ENCODE data around the gene ARID1B.

The ARID1B gene

DNA sequence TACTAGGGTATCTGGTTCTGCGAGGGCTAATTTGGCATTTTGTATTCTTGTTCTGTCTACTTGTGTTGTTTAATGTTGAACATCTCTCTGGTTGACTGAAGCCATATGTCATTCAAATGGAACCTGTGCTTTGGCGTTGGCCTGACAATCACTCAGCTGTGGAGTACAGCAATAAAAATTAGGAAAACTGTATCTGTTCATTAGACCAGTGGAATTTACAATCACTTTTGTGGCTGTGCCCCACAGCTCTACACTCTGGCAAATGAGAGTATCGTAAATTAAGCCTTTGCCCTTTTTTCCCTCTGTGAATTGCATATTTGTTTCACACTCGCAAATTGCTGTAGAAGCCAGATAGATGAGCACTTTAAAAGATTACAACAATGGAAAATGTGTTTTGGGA is 102.0 kb downstream of the ARID1B start:
- DNase-seq (ENCODE audit: low spot score), result no peak

DNA sequence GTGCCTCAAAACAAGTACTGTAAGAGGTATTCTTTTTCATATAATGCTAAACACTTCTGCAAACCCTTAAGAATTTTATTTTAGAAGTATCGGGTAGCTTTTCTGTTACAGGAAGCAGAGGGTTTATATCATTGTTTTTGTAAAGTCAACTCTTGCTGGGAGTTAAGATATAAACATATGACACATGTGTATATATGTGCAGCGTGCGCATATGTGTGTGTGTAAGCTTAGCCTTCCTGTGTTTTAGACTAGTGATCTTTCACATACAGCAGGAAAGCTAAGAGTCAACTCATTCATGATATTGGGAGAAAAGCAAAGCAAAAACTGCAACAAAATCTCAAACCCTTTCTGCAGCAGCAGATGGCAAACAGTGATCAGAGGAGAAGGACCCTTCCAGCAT is 102.4 kb downstream of the ARID1B start:
- no peak for DNase-seq (ENCODE audit: low spot score)

DNA sequence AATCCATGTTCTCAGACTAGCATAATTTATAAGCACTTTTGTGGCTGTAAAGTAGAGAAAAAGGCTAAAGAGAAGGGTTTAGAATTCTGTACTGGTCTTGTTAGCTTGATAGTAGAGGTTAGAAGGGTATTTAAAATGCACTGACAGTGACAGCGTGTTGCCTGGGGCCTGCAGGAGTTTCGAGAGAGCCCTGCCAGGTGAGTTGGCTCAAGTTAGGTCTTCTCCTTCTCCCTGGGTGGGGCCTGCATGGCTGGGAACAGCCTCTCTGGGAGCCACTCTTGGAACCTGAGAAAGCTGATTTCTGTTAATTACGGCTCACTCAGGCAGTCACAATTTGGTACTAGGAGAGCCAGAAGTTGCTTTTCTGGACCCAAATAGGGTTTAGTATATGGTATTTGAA is 103.7 kb downstream of the ARID1B start:
- DNase-seq (ENCODE audit: low spot score), result no peak

DNA sequence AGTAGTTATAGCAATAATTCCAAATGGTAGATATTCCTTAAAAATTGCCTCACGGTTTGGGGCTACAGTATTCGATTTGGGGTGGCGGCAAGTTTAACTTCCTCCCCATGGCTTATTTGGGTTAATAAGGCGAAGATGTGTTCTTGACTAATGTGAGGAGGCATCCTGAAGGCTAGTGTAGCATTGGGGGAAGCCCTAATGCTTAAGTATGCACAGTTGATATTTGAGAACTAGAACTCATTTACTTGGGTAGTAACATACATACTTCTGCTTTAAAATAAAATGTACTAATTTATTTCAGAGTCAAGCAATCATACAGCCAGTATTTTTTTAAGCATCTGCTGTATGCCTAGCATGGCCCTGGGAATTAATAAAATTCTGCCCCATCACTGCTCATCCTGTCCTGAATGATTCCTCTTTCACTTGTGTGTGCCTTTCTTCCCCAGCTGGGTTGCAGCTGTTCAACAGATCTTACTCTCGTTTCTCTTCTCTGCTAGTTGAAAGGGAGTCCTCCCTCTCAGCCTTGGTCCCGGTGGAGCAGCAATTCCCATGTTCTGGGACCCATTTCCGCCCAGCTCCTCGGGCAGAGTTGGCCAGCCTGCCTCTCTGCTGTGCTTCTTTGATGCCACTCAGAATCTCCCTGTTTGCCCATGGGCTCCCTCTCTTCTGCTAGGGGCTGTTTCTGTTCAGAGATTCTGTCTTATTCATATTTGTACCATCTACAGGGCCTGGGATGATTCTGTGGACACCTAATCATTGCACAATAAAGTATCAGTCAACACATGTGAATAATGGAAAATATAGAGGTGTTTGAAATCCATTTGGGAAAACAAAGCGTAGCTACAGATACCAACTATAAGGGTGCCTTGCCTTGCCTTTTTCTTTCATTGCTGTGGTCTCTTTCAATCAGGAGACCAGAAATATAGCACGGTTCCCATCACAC is 104.8 kb downstream of the ARID1B start:
- DNase-seq (ENCODE audit: low spot score), result no peak

DNA sequence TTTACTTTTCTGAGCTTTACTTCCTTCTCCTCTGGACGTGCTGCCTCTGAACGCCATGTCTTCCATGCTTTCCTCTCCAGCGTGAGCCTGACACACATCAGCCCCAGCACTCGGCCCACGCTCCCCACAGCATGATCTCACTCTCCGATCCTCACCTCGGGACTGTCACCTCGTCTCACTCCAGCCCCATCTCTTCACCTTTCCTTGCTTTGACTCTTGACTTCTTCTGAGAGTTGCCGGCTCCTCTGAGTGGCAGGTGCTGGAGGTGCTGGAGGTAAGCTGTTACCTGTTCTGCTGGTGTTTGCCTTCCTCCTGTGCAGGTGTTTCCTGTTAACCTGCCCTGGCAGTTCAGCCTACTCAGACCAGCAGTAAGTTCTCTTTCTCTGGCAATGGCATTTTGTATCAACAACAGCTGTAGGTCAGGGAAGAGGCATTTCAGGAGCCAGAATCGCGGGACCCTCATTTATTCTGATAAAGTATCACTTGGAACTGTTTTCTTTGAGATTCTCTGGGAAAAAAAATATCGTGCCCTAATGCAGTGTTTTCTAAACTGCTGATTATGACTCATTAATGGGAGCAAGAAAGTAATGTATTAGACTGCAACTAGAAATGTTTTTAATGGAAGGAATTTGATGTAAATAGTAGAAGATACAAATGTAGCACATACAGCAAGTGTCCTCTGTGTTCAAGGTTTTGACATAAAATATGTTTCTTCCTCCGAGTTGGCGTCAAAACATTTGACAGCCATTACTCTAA is 106.5 kb downstream of the ARID1B start:
- DNase-seq (ENCODE audit: low spot score), result no peak

DNA sequence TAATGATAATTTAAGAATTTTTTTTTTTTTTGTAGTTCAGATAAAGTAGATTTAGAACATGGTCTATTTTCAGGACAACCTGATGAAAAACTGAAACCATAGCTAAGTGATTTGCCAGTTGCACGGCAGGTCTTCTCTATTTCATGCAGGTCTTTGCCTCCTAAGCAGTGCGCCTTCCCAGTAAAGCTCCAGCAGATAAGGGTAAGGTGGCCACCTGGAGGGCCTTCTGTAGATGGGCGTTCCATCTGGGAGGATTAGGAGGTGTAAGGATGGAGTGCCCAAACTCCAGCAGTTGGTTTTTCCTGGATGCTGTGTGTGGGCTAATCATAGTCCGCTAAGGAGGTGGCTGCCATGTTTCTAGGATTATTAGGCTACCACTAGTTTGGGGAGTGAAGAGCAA is 107.1 kb downstream of the ARID1B start:
- DNase-seq (ENCODE audit: low spot score), result no peak

DNA sequence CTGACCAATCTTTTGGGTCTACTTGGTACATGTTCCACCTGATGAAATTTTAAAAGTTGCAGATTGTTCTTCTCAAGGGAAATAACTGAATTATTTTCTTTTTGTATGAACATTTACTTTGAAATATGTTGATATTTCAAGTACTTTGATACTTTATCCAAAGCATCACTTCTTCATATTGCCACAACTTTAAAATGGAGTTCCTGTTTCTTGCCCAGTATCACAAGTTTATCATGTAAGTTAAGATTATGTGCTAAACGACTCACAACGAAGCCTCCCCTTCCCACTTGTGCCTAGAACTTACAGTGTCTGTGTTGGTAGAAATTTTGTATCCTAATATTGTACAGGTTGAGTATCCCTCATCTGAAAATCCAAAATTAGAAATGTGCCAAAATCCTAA is 108.4 kb downstream of the ARID1B start:
- DNase-seq (ENCODE audit: low spot score), result no peak

DNA sequence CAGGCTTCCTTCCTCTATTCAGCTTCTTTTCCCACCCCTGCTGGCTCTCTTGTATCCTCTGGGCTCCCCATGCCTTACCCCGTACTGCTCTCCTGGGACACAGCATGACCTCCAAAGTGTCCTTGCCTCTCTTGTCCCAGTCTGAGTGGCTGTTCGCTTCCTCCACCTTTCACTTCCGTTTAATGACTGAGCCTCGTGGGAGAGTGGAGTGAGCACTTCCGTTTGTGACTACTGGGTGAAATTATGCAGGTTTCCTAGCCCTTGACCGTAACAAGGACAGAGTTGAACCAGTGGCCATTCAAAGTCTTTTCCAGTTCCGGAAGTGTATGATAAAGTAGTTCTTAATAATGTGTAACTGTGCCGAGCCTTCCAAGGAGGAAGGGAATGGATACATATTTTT is 109.2 kb downstream of the ARID1B start:
- DNase-seq (ENCODE audit: low spot score), result no peak

DNA sequence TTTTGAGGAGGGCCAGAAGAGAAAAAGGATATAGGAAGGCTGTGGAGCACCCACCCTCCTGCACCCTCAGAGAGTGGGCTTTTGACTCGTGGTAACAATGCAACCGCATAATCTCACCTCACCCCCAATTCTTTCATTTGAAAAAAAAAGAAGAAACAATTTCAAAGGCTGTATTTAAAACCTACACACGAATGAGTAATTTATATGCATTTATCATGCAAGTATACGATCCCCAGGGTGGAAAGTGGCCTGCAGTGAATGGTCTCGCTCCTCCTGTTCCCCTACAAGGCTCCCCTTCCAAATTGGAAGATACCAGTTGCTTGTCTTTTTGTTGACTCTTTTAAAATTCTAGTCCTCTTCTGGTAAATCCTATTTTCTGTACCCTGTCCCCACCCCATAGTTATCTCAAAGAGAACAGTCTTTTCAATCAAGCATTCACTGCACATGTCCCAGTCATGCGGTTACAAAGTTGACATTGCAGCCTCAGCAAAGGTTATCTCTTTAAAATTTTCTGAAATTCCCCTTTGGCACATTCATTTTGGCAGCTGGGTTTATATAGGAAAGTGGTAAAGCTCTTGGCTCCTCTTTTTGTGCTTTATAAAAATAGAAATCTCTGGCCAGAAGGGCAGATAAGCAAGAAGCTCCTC is 110.6 kb downstream of the ARID1B start:
- no peak for DNase-seq (ENCODE audit: low spot score)

DNA sequence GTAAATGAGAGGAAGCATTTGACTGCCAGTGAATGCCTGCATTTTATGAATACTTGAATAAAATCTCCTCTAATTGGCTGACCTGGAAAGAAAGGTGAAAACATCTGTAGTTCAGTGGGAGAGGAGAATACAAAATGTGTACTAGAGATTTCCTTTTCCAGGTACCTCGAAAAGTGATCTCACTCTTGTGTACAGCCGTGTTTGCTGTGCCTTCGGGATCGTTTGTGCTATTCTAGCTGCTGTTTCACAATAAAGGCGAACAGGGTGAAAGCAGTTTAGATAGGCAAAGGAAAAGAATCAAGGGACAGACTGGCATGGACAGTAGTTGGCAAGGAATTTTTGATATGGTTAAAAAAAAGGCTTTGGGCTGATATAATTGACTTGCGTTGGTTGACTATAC is 112.3 kb downstream of the ARID1B start:
- DNase-seq (ENCODE audit: low spot score), result no peak

DNA sequence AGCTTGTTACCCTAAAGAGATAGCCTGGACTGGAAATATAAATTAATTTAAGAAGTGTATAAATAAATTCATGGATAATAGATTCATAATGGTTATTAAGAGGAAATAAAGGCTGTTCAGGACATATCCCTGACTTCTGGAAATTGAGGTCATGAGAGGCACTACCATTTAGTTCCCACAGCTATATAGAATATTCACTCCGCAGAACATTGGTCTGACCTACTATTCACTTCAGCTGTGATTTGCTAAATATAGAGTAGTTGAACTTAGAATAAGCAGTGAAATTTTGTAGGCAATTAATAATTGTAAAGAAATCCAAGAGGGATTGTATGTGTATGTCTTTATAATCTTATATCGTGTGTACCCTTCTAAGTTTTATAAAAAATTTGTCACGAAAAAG is 112.8 kb downstream of the ARID1B start:
- DNase-seq (ENCODE audit: low spot score), result no peak

DNA sequence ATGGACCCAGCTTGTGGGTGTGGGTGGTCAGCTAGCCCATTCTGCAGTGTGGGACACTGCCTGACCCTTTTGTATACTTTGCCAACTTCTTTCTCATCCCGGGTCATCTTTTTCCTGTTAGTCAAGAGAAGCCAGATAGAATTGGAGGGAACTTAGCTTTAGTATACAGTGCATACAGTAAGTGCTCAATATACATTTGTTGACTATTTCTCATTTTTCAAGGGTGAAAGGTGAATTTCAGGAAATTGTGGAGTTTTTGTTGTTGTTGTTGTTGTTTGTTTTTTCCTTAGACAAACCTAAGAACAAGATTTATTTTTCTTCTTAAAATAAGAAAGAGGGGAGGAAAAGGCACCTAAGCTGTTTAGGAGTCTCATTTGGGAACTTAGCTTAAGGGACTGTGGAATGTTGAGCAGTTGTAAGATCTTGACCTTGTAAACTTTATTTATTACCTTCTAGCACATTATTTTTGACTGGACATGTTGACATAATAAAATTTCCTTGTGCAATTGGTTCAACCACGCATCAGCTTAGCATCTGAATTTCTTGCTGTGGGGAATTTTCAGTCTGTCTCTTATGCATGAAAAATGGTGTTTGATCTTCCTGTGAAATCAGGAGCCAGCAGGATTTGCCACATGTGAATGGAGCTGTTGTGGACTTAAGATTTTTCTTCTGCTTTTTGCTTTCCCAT is 113.6 kb downstream of the ARID1B start:
- DNase-seq (ENCODE audit: low spot score), result no peak

DNA sequence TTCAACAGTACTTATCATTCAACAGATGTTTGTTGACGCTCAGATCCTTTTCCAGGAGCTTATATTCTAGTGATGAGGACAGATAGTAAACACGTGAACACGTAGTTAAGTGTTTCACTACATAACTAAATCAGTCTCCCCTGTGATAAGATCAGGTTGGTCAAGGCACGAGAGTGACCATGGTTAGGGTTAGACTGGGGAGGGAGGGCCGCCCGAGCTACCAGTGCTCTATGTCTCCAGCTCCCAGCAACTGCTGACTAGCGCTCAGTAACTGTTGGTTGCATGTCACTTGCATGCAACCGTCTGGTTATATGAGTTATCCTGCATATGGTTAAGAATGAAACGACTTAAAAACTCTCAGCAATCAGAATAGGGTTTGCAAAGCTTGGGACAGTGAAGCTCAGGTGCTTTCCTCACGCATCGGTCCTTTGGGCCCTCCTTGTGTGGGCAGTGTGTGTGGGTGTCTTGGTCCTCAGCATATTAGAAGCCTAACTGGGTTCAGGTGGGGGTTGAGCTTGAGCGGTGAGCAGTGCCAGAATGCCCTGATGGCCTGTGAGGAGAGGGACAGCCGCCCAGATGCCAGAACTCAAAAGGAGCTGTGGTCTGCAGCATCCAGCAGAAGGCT is 120.8 kb downstream of the ARID1B start:
- DNase-seq (ENCODE audit: low spot score), result no peak

DNA sequence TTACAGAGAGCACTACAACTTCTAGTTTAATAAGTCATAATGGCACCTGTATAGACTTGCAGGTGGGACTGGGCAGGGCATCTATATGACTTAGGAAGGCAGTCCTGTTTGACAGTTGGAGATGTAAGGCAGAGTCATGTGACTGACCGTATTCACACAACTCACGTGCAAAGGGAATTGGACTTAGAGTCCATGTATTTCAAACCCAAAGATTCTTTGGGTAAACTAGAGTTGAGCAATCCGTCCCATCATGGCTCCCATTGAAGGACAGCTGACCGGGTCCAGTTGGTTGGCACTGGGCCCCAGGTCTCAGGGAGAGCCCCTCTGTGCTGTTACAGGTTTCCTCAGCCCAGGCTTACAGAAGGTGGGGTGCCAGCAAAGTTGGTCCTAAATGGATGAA is 121.9 kb downstream of the ARID1B start:
- DNase-seq (ENCODE audit: low spot score), result no peak

DNA sequence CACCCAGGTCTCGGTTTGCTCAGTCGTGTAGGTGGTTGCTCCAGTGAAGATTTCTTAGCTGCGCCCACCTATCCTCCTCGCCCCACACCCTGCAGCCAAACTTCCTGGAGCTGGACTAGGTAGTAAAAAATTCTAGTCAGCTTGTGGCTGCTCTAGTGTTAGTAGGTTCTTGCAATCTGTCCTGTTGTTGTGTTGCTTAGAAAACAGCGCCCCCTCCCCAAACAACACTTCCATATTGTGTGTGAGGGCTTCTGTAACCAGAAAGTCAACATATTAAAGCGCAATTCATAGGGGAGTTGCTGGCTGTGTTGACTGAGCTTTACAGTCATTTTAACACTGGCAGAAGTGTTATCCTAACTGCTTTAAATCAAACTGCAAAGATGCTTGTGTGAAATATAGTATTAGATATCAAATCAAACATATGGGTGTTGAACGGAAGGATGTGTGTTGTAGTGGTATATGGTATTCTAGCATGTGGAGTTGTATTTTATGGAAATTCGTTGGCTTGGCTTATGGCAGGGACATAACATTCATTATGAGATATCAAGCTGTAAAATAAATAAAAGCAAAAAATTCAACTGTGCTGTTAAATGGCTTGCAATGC is 122.5 kb downstream of the ARID1B start:
- DNase-seq (ENCODE audit: low spot score), result no peak

DNA sequence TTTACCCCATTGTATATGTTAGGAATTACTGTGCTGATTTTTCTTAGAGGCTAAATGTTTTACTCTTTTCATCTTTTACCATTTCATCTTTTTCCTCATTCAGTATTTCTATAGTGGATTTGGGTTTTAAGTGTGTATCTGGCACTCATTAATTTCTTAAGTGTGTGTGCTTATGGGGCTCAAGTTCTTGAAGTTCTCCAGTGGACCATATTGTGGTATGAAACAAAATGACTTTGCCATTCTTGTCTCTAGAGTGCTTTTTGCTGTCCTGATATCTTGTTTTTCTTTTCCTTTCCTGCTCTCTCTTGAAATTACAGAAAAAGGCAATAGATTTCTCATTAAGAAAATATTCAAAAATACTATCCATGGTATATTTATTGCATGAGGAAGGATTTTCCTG is 123.1 kb downstream of the ARID1B start:
- DNase-seq (ENCODE audit: low spot score), result no peak

DNA sequence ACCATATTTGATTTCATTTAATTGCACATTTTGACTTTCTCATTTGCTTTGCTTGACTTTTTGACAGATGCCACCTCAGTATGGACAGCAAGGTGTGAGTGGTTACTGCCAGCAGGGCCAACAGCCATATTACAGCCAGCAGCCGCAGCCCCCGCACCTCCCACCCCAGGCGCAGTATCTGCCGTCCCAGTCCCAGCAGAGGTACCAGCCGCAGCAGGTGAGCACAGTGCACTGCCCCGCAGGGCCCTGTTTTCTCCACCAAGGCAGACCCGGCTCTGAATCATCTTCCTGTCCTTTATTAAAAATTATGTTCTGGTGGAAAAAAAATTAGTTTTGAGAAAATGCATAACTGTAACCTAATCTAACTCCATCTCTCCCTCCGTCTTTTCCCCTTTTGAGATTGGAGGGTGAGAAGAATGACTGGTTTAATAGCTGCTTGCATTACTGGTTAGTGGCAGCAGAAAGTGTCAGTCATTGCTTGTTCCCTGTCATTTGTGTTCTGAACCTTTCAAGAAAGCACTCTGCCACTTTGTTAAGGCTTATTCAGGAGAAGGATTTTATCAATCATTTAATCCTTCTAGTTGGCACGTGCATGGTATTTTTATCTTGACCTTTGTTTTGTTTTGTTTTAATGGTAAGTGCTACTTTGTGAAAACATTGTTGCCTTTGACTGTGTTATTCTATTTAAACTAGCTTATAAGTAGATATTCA is 124.3 kb downstream of the ARID1B start:
- no peak for DNase-seq (ENCODE audit: low spot score)

DNA sequence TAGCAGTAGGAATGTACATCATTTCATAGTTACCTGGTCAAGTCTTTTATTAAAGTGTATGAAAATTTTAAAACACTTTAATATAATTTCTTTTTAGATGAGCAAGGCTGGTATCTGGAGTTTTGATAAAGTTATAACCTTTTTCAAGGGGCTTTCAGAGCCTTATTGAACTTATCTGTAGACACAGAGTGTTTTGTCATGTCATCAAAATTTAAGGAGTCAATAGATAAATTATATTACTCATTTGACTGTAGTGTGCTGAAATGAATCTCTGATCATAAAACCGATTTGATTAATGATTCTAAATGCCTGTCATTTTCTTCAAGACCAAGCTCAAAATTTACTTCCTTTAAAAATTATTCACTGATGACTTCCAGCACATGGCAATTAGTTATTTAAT is 125.6 kb downstream of the ARID1B start:
- no peak for DNase-seq (ENCODE audit: low spot score)

DNA sequence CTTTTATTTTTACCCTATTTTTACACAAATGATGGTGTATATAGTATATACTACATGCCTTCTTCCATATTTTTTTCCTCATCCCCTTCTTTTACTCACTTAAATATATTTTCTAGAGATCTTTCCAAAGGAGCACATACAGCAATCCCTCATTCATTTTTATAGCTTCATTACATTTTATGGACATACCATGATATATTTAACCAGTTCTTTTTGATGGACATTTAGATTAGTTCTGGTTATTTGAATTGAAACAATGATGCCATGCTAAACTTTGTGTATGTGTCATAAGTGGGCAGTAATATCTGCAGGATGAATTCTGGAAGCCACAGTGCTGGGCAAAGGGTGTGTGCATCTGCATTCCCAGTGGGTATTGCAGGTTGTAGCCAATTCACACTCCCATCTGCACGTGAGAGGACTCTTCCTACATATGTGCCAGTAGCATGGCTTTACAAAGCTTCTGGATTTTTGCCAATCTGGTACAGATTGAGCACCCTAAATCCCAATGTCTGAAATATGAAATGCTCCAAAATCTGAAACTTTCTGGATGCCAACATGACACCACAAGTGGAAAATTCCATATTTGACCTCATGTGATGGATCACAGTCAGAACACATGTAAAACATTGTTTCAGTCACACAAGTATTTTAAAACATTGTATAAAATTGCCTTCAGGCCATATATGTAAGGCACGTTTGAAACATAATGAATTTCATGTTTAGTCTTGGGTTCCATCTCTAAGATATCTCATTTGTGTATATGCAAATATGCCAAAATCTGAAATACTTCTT is 127.2 kb downstream of the ARID1B start:
- no peak for DNase-seq (ENCODE audit: low spot score)

DNA sequence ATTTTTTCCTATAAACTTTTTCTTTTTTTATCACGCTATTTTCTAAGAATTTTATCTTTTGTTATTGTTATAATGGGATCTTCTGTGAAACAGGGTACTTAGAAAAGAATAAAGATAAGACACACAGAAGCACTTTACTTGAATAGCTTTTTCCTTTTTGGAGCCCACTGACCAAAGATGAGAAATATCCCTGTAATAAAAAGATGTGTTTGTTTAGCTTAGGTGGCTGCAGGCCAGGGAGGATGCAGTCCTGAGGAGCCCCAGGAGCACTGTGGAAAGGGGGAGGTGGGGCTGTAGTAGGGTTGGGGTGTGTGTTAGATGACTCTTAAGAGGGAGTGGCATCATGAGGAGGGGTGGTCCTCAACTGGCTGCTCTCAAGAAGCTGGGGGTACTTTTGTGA is 128.6 kb downstream of the ARID1B start:
- no peak for DNase-seq (ENCODE audit: low spot score)
